Spinal cord (tissue), 10 donors: ENCODE measurements around the gene SUGT1. TPM values are rescaled to one million over a fixed set of nuclear protein-coding genes. Genes with fewer than 3 reads are reported as not detected.
"Not testable (repeated sequence)": the region's sequence is repeated elsewhere in the genome, so short reads cannot be mapped to it uniquely, and the experiment has no call there.

Experiments used
- DNase-seq, 6 donors: peaks; one replicate each; pipeline versions ENCODE4 v3.0.0 to v3.0.0-alpha.2; 2013 to 2015; ENCODE audit warnings: low spot score in 6 of 6, low read depth in 4 of 6
- H3K27ac ChIP-seq: one replicate; pipeline ENCODE4 v1.5.1; 2013; ENCODE audit warnings: low read depth, low read length, control low read depth
- H3K27me3 ChIP-seq: one replicate; pipeline ENCODE4 v1.6.1; 2013; ENCODE audit warnings: low read length; ENCODE audit not compliant: control insufficient read depth, insufficient read depth
- H3K36me3 ChIP-seq: one replicate; pipeline ENCODE4 v1.6.1; 2013; ENCODE audit warnings: low read length; ENCODE audit not compliant: control insufficient read depth, insufficient read depth
- H3K4me1 ChIP-seq: one replicate; pipeline ENCODE4 v1.6.1; 2013; ENCODE audit warnings: low read length; ENCODE audit not compliant: control insufficient read depth, insufficient read depth
- H3K4me3 ChIP-seq: one replicate; pipeline ENCODE4 v1.5.1; 2013; ENCODE audit warnings: low read depth, low read length, control low read depth
- H3K9me3 ChIP-seq: one replicate; pipeline ENCODE4 v1.6.1; 2013; ENCODE audit warnings: low read length; ENCODE audit not compliant: control insufficient read depth, insufficient read depth
- WGBS: methylation state at CpG from one replicate; pipeline ENCODE4 v1.1.5; 2013; ENCODE audit warnings: missing lambda C conversion rate; ENCODE audit not compliant: insufficient coverage; 5-methylcytosine and 5-hydroxymethylcytosine counted together
- long read RNA-seq, 4 donors: transcript quantifications; one replicate each; lab custom pipeline, GENCODE V29; 2026
- polyA plus RNA-seq, 2 donors: library from polyadenylated mRNA; unstranded; fragments of 120-200 nt; gene quantifications; one replicate each; pipeline ENCODE4 v1.2.1, GENCODE V29; 2013; ENCODE audit not compliant: insufficient read length in 2 of 2
- total RNA-seq, 2 donors: library from RNA; depleted of rRNA in 1 of 2; stranded (reverse); fragments of 120-200 nt in 1 of 2; fragments of >200 nt in 1 of 2; gene quantifications; one replicate each; pipeline versions ENCODE4 v1.2.3 to v1.2.4, GENCODE V29; 2013 to 2014
- donor health status: healthy.

SUGT1 gene
- total RNA-seq (10 to 100 TPM; 44.6 to 62.7 TPM), polyA plus RNA-seq (10 to 100 TPM; 47.7 to 50.1 TPM)
- long read RNA-seq, donor 1, full-length matches to known transcripts, result 12 of 25 reads
- long read RNA-seq, donor 1, partial matches to known transcripts, result 6 of 25 reads
- long read RNA-seq, donor 1, other reads (novel, unspliced or antisense), result 7 of 25 reads
- long read RNA-seq, donor 2, partial matches to known transcripts, result 0 of 4 reads
- long read RNA-seq, donor 2, other reads (novel, unspliced or antisense), result 0 of 4 reads
- long read RNA-seq, donor 3, transcript SUGT1-204 (1 exons, 2,802 nt), result major isoform, 6 of 6 reads
- long read RNA-seq, donor 3, partial matches to known transcripts, result 0 of 6 reads
- long read RNA-seq, donor 3, other reads (novel, unspliced or antisense), result 0 of 6 reads
- long read RNA-seq, donor 4, transcript SUGT1-204 (1 exons, 2,802 nt), result major isoform, 9 of 15 reads
- long read RNA-seq, donor 4, partial matches to known transcripts, result 0 of 15 reads
- long read RNA-seq, donor 4, other reads (novel, unspliced or antisense), result 5 of 15 reads

GRCh38 chr13:52652196-52652979 lies at the start of gene SUGT1:
SUGT1 (plus strand) TSS chr13:52652836; CDS start chr13:52652921, 85 bp downstream.
- H3K4me3 ChIP-seq, result peak within 1 kb of the TSS; percentile 95
- WGBS, result 0% methylated on average over 59 of the region's 61 CpGs
- H3K27me3 ChIP-seq, result no peaks in the 10 kb centered on the region
- H3K9me3 ChIP-seq, result no peaks in the 10 kb centered on the region
- H3K4me1 ChIP-seq, result peaks cover 5% of the 10 kb centered on the region
- peak; percentile 93 to 99 (median 98) for DNase-seq
- H3K27ac ChIP-seq, result peak within 1 kb of the TSS; percentile 98
- peaks cover 4% of the 10 kb centered on the region for H3K36me3 ChIP-seq

DNA sequence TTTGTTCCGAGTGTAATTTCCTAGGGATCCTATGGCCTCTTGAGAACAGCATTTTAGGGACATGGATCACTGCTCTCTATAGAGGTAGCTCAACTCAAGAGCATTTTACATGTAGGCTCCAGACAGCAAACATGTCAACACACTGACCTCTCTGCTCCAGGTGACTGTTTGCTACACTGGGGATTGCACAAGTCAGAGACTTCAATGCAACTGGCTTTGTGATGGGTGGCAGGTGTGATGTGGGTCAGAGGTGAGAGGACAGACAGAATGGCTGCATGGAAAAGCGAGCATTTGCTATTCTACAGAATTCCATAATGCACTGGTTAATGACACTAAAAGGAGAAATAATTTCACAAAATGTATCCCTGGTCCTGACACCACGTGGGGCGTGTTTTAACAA lies 49.3 kb upstream of the SUGT1 start:
- H3K9me3 ChIP-seq, H3K27ac ChIP-seq, H3K27me3 ChIP-seq, H3K4me1 ChIP-seq, H3K4me3 ChIP-seq, DNase-seq, H3K36me3 ChIP-seq: not testable (repeated sequence)
- WGBS, result 100% methylated on average over 1 of the region's 4 CpGs

- H3K4me3 ChIP-seq, H3K9me3 ChIP-seq, H3K4me1 ChIP-seq, DNase-seq, H3K27me3 ChIP-seq, H3K27ac ChIP-seq, H3K36me3 ChIP-seq: not testable (repeated sequence)
- WGBS, result 94% methylated on average over 5 of the region's 6 CpGs
These were observed 46.5 kb upstream of the SUGT1 start for GRCh38 chr13:52606126-52606525.

GRCh38 chr13:52606795-52607194 lies 45.8 kb upstream of the SUGT1 start:
- H3K27ac ChIP-seq, H3K9me3 ChIP-seq, H3K4me3 ChIP-seq, DNase-seq, H3K4me1 ChIP-seq, H3K27me3 ChIP-seq, H3K36me3 ChIP-seq: not testable (repeated sequence)
- WGBS, result no CpG with 5 or more reads among the region's 1 CpG

DNA sequence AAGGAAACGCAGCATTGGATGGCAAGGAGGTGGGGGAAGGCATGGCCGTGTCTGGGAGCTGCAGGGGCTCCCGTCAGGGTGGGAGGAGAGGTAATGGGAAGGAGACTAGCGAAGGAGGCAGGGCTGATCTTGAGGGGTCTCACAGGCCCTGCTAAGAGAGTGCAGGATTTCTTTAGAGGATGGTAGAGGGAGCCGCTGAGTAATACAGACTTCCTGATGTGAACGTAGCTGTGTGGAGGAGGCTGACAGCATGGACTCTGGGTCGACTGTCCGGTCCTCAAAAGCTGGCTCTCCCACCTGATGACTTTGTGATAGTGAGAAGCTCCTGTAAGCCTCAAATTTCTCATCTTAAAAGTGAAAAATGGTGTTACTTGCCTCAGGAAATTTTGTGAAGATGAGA lies 44.5 kb upstream of the SUGT1 start:
- H3K36me3 ChIP-seq, H3K27me3 ChIP-seq, H3K9me3 ChIP-seq, H3K27ac ChIP-seq, DNase-seq, H3K4me1 ChIP-seq, H3K4me3 ChIP-seq: not testable (repeated sequence)
- WGBS, result 48% methylated on average over 5 of the region's 8 CpGs

DNA sequence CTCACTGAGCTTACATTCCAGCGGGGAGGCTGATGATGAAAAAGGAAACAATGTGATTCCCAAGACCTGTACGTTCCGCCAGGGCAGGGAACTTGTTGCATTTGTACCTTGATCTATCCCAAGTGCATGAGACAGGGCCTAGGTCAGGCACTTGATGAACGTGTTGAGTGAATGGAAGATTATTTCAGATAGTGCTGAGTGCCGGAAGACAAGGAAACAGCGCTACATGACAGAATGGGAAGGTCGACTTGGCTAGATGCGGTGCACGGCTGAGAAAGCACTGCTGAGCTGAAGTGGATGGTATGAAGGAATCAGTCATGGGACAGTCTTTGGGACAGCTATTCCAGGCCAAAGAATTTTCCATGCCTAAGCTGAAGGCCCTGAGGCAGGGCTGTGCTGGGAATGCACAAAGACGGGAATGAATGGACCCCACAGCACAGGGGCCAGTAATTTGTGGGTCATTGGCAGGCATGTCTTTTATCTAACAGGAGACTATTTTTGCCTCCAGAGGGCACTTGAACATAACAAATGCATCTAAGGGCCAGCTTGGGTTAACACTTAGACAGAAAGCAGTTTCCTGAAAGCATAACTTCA lies 43.5 kb upstream of the SUGT1 start:
- not testable (repeated sequence) for H3K9me3 ChIP-seq, H3K4me1 ChIP-seq, H3K27me3 ChIP-seq, H3K4me3 ChIP-seq, H3K36me3 ChIP-seq
- 48% methylated on average over 10 of the region's 10 CpGs for WGBS
- DNase-seq, result peak in 5 of 6 donors; percentile 9 to 78 (median 25)
- peak overlapping the region; percentile 33 for H3K27ac ChIP-seq

DNA sequence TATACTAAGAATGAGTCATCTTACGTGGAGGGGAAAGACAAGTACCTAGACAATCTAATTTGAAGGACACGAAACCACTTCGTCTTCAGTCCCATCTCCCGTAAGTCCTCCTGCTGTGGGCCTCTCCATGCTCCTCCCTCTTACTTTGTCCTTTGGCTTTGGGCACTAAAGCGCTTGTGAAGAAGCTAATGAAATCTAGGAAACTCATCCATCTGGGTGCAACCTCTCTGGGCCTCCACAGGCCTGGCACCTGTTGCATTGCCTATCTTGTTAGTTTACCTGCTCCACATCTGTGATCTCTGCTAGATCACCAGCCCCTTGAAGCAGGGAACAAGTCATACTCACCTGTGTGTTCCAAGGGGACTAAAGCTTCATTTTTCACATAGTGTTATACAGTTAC lies 42.5 kb upstream of the SUGT1 start:
- H3K27me3 ChIP-seq, H3K4me3 ChIP-seq, DNase-seq, H3K4me1 ChIP-seq, H3K9me3 ChIP-seq, H3K36me3 ChIP-seq, H3K27ac ChIP-seq: not testable (repeated sequence)
- 95% methylated on average over 3 of the region's 5 CpGs for WGBS

DNA sequence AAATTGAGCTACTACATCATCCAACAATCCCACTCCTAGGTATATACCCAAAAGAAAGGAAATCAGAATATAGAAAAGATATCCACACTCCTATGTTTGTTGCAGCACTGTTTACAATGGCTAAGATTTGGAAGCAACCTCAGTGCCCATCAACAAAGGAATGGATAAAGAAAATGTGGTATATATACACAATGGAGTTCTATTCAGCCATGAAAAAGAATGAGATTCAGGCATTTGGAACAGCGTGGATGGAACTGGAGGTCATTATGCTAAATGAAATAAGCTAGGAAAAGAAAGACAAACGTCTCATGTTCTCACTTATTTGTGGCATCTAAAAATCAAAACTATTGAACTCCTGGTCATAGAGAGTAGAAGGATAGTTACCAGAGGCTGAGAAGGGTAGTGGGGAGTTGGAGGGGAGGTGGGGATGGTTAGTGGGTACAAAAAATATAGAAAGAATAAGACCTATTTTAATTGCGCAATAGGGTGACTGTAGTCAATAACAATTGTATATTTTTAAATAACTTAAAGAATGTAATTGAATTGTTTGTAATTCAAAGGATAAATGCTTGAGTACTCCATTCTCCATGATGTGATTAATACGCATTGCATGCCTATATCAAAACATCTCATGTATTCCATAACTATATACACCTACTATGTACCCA lies 37.4 kb upstream of the SUGT1 start:
- Histone ChIP-seq H3K4me1 (peaks cover 3% of the 10 kb centered on the region), H3K27ac (no peak overlapping the region), H3K9me3 (no peaks in the 10 kb centered on the region), H3K36me3 (peaks cover 2% of the 10 kb centered on the region), H3K27me3 (no peaks in the 10 kb centered on the region), H3K4me3 (no peak overlapping the region)
- DNase-seq, result no peak
- WGBS, result 86% methylated on average over 1 of the region's 4 CpGs

DNA sequence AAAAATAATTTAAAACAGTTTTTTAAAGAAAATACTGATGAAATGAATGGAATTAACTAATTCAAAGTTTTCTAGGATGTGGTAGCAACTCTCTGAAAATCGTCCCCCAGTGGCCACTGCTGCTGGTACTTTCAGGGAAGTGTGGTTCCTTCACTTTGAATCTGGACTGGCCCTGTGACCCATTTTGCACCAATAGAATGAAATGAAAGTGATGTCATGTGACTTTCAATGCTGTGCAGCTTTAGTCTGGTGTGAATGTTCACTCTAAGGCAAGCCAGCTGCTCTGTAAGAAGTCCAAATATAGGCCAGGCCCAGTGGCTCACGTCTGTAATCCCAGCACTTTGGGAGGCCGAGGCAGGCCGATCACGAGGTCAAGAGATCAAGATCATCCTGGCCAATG lies 36.8 kb upstream of the SUGT1 start:
- WGBS, result 96% methylated on average over 4 of the region's 5 CpGs
- H3K27me3 ChIP-seq, result no peaks in the 10 kb centered on the region
- peaks cover 2% of the 10 kb centered on the region for H3K36me3 ChIP-seq
- H3K4me3 ChIP-seq, result no peak overlapping the region
- H3K9me3 ChIP-seq, result no peaks in the 10 kb centered on the region
- H3K4me1 ChIP-seq, result peaks cover 3% of the 10 kb centered on the region
- DNase-seq, result no peak
- H3K27ac ChIP-seq, result no peak overlapping the region
